ENCODE data around the gene TKT. TPM values are rescaled to one million over a fixed set of nuclear protein-coding genes. Genes with fewer than 3 reads are reported as not detected.

TKT gene
- total and polyA plus RNA-seq, 2 of the 8 experiments (the other 6 are each of a cell fraction or from before 2014, with no cell fraction given) = 418 to 986 TPM

- TF ChIP-seq, protein P1, sequence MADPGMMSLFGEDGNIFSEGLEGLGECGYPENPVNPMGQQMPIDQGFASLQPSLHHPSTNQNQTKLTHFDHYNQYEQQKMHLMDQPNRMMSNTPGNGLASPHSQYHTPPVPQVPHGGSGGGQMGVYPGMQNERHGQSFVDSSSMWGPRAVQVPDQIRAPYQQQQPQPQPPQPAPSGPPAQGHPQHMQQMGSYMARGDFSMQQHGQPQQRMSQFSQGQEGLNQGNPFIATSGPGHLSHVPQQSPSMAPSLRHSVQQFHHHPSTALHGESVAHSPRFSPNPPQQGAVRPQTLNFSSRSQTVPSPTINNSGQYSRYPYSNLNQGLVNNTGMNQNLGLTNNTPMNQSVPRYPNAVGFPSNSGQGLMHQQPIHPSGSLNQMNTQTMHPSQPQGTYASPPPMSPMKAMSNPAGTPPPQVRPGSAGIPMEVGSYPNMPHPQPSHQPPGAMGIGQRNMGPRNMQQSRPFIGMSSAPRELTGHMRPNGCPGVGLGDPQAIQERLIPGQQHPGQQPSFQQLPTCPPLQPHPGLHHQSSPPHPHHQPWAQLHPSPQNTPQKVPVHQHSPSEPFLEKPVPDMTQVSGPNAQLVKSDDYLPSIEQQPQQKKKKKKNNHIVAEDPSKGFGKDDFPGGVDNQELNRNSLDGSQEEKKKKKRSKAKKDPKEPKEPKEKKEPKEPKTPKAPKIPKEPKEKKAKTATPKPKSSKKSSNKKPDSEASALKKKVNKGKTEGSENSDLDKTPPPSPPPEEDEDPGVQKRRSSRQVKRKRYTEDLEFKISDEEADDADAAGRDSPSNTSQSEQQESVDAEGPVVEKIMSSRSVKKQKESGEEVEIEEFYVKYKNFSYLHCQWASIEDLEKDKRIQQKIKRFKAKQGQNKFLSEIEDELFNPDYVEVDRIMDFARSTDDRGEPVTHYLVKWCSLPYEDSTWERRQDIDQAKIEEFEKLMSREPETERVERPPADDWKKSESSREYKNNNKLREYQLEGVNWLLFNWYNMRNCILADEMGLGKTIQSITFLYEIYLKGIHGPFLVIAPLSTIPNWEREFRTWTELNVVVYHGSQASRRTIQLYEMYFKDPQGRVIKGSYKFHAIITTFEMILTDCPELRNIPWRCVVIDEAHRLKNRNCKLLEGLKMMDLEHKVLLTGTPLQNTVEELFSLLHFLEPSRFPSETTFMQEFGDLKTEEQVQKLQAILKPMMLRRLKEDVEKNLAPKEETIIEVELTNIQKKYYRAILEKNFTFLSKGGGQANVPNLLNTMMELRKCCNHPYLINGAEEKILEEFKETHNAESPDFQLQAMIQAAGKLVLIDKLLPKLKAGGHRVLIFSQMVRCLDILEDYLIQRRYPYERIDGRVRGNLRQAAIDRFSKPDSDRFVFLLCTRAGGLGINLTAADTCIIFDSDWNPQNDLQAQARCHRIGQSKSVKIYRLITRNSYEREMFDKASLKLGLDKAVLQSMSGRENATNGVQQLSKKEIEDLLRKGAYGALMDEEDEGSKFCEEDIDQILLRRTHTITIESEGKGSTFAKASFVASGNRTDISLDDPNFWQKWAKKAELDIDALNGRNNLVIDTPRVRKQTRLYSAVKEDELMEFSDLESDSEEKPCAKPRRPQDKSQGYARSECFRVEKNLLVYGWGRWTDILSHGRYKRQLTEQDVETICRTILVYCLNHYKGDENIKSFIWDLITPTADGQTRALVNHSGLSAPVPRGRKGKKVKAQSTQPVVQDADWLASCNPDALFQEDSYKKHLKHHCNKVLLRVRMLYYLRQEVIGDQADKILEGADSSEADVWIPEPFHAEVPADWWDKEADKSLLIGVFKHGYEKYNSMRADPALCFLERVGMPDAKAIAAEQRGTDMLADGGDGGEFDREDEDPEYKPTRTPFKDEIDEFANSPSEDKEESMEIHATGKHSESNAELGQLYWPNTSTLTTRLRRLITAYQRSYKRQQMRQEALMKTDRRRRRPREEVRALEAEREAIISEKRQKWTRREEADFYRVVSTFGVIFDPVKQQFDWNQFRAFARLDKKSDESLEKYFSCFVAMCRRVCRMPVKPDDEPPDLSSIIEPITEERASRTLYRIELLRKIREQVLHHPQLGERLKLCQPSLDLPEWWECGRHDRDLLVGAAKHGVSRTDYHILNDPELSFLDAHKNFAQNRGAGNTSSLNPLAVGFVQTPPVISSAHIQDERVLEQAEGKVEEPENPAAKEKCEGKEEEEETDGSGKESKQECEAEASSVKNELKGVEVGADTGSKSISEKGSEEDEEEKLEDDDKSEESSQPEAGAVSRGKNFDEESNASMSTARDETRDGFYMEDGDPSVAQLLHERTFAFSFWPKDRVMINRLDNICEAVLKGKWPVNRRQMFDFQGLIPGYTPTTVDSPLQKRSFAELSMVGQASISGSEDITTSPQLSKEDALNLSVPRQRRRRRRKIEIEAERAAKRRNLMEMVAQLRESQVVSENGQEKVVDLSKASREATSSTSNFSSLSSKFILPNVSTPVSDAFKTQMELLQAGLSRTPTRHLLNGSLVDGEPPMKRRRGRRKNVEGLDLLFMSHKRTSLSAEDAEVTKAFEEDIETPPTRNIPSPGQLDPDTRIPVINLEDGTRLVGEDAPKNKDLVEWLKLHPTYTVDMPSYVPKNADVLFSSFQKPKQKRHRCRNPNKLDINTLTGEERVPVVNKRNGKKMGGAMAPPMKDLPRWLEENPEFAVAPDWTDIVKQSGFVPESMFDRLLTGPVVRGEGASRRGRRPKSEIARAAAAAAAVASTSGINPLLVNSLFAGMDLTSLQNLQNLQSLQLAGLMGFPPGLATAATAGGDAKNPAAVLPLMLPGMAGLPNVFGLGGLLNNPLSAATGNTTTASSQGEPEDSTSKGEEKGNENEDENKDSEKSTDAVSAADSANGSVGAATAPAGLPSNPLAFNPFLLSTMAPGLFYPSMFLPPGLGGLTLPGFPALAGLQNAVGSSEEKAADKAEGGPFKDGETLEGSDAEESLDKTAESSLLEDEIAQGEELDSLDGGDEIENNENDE (IDR thresholded peaks at IDR 0.05; ENCODE audit: insufficient replicate concordance, low read length) = no peak
- TF ChIP-seq SRF (IDR thresholded peaks at IDR 0.05; ENCODE audit: low read depth, low read length) (no peak), EGR1 (IDR thresholded peaks at IDR 0.05; ENCODE audit: borderline replicate concordance, low read depth, low read length) (no peak), SP4 (IDR thresholded peaks at IDR 0.05; ENCODE audit: low read length) (no peak), SAP30 (IDR thresholded peaks at IDR 0.05; ENCODE audit: insufficient read depth, insufficient replicate concordance, low read length) (no peak), SIX5 (IDR thresholded peaks at IDR 0.05; ENCODE audit: low read depth, low read length) (no peak), ATF2 (IDR thresholded peaks at IDR 0.05; ENCODE audit: low read length) (no peak), KDM4A (IDR thresholded peaks at IDR 0.05; ENCODE audit: low read depth, low read length, severe bottlenecking) (no peak), CHD2 (IDR thresholded peaks at IDR 0.05; ENCODE audit: low read length) (no peak), TAF7 (optimal IDR thresholded peaks at IDR 0.05; ENCODE audit: borderline replicate concordance, low read depth, low read length) (no peak), PHF8 (conservative IDR thresholded peaks at IDR 0.05; ENCODE audit: low read depth, low read length) (no peak)
Measured at GRCh38 chr3:53256704-53257055, 858 bp upstream of the TKT start (continued).

All from H1 (cell line).